Right cardiac atrium (tissue), 5 donors: ENCODE results near the gene UBE2E3. TPM values are rescaled to one million over a fixed set of nuclear protein-coding genes. Genes with fewer than 3 reads are reported as not detected.

Source experiments
- ATAC-seq, 2 donors: fragments of 200-7000 bp; cut with Tn5 transposase; one replicate each; pipeline versions ENCODE4 v1.8.0 to v1.9.1; 2020; ENCODE audit warnings: moderate library complexity in 2 of 2, mild to moderate bottlenecking in 1 of 2
- DNase-seq, 3 donors: peaks; one replicate each; pipeline ENCODE4 v3.0.0-alpha.2; 2020
- H3K27ac ChIP-seq: one replicate; pipeline ENCODE4 v1.5.1; 2013; ENCODE audit warnings: mild to moderate bottlenecking, low read length, control low read depth, moderate library complexity
- H3K27me3 ChIP-seq: one replicate; pipeline ENCODE4 v1.6.1; 2013; ENCODE audit not compliant: control insufficient read depth, insufficient read depth
- H3K4me1 ChIP-seq: one replicate; pipeline ENCODE4 v1.6.1; 2013; ENCODE audit warnings: low read length; ENCODE audit not compliant: control insufficient read depth, insufficient read depth
- H3K4me3 ChIP-seq: one replicate; pipeline ENCODE4 v1.5.1; 2013; ENCODE audit warnings: low read length, control low read depth
- H3K9me3 ChIP-seq: one replicate; pipeline ENCODE4 v1.6.1; 2013; ENCODE audit warnings: low read length; ENCODE audit not compliant: control insufficient read depth
- WGBS: extraction: QIAGEN DNeasy Blood & Tissue Kit; methylation state at CpG from one replicate; pipeline ENCODE4 v1.1.7; 2013; 5-methylcytosine and 5-hydroxymethylcytosine counted together
- intact Hi-C, 4 donors: fragments of 100-400 bp; cut with DNase I; formaldehyde crosslinking; loops; one replicate each; pipeline versions ENCODE4 v1.11.0 to v1.14.0; 2022 to 2023
- polyA plus RNA-seq: library from polyadenylated mRNA; stranded (reverse); fragments of 200-250 nt; gene quantifications from one replicate; pipeline ENCODE4 v1.2.3, GENCODE V29; 2013
- total RNA-seq, 4 donors: library from RNA; stranded (reverse); fragmentation: NEBNext Ultra II Directional; extraction: Animal tissue kit (Norgen Biotek cat#: 25700); gene quantifications; one replicate each; pipeline ENCODE4 v1.2.1, GENCODE V29; 2021
- donor health status: healthy with polysubstance abuse.
- donor health status: DM: no; HTN: yes; CAD: no.
- donor health status: DM: no; HTN: no; CAD: no.
- donor health status: DM: no; HTN: yes; CAD: no; lungs with severe emphysema.
- donor health status: DM: yes; HTN: yes; CAD: no.

UBE2E3 gene
- total and polyA plus RNA-seq, 5 donors = 51.4 to 61.2 (median 57.7) TPM

DNA sequence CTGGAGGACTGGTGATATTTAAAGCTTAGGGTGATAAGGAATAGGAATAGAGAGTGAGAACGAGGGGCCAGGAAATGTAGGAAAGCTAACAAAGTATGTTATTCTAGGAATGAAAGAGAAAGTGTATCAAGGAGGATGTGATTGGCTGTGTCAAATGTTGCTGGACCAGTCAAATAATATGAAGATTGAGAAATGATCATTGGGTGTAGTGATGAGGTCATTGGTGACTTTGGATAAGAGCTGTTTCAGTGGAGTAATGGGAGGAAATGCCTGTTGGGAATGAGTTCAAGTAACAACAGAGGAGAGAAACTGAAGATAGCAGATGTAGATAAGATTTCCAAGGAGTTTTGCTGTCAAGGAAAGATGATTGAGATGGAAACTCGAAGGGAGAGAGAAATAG lies 74.4 kb downstream of the UBE2E3 start:
- Histone ChIP-seq H3K27me3 (no peaks in the 10 kb centered on the region), H3K27ac (no peak overlapping the region), H3K9me3 (no peaks in the 10 kb centered on the region), H3K4me1 (no peaks in the 10 kb centered on the region), H3K4me3 (no peak overlapping the region)
- DNase-seq (no peak), ATAC-seq (no peak)
- intact Hi-C loops = no loop called here
- 64% methylated on average over 2 of the region's 2 CpGs for WGBS

DNA sequence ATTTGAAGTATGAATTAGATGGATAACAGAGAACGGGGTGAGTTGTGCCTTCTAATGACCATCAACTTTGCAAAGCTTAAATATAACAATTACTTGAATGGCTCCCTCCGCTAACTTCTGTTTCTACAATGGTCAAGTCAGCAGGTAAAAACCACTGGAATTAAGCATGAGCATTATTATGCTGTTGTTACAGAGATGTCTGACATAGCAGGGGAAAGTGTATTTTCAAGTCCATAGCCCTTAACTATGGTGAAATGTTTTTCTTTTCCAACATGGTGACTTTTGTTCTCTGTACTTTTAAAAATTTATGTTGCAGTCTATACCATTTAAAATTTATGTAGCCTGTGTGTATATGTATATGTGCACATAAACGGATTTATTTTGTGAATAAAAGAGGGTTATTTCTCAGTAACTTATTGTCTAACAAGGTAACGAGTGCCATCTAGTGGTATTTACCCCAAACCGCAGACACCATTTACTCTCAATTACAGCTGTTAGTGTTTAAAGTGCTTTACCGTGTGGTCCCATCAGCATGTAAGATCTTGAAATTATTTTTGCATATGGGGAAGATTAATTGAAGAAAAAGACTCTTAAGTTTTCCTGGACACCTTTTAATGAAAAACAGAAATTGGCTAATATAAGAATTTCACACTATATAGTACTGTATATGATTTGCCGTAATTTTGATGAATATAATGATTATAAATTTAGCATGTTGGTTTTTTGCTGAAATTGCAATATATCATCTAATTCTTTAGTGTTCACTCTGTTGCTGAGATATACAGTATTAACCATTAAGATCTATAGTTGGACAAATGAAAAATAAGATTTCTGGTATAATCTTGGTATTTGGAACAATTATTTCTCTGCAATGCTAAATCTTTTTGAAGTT lies 78.2 kb downstream of the UBE2E3 start:
- intact Hi-C loops = no loop called here
- WGBS = 74% methylated on average over 7 of the region's 7 CpGs
- no peak for ATAC-seq

DNA sequence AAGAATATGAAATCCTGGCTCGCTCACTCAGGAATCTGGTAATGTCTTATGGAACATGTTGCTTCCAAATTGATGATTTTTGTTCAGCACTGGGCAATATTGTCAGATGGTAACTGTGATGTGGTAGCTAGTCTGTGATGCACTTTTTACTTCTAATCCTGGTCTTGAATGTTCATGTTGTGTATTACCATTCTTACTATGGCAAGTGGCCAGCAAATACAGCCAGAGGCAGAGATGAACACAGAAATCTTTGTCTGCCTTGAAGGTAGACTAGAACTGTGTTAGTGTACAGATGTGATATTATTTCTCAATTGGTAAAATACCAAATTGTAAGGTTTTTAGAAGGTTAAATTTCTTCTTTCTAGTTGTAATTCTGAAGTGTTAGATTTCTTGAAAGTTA lies 83.3 kb downstream of the UBE2E3 start:
- 51% methylated on average over 1 of the region's 1 CpG for WGBS
- H3K4me3 ChIP-seq = no peak overlapping the region
- no peak for ATAC-seq
- intact Hi-C loops = loop anchor here in 1 of 4 donors (10.0 kb wide), 1 partner anchor 939 kb away; no protein-coding TSS in a partner anchor
- H3K27me3 ChIP-seq = no peaks in the 10 kb centered on the region
- H3K9me3 ChIP-seq = no peaks in the 10 kb centered on the region
- no peak for DNase-seq
- H3K4me1 ChIP-seq = no peaks in the 10 kb centered on the region
- no peak overlapping the region for H3K27ac ChIP-seq

More for the DNA sequence above, 78.2 kb downstream of the UBE2E3 start:
- Histone ChIP-seq H3K4me1 (no peaks in the 10 kb centered on the region), H3K9me3 (no peaks in the 10 kb centered on the region), H3K4me3 (no peak overlapping the region), H3K27ac (no peak overlapping the region), H3K27me3 (no peaks in the 10 kb centered on the region)
- DNase-seq = no peak

DNA sequence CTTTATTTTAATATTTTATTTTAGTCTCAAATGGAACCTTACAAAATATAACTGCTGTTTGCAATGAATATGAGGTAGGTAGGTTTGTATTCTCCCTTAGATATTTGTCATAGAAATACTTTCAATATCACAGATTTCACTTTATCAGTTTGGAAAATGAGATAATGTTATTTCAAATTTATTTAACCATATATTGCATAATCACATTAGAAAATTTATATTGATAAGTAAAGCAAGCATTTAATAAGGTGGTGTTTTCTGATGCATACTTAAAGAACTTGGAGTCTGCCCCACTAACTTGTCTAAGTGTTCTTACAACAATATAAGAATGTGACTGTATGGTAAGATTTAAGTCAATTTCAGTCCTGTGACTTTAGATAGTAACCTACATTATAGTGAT lies 85.1 kb downstream of the UBE2E3 start:
- no peak overlapping the region for H3K4me3 ChIP-seq
- intact Hi-C loops = loop anchor here in 1 of 4 donors (10.0 kb wide), 1 partner anchor 941 kb away; no protein-coding TSS in a partner anchor
- peaks cover 2% of the 10 kb centered on the region for H3K4me1 ChIP-seq
- no peak for ATAC-seq
- no peaks in the 10 kb centered on the region for H3K27me3 ChIP-seq
- no peaks in the 10 kb centered on the region for H3K9me3 ChIP-seq
- DNase-seq = no peak
- H3K27ac ChIP-seq = no peak overlapping the region

DNA sequence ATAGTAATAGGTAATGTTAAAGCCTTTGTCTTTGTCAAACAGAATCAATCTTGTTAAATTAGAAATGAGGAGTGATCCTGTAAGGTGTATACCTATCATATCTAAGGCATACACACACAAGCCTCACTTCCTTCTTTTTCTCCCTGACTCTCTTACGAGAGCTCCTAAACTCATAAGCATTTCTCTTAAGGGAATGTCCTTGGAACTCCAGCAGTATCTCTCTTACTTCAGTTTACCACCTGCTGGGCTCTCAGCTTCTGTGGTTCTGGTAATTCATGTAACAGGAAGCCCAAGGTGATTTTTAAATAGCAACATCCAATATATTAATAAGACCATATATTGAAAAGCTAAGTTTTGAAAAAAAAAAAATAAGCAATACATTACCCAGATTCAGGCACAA lies 85.9 kb downstream of the UBE2E3 start:
- intact Hi-C loops = loop anchor here in 1 of 4 donors (10.0 kb wide), 1 partner anchor 942 kb away; no protein-coding TSS in a partner anchor
- Histone ChIP-seq H3K9me3 (no peaks in the 10 kb centered on the region), H3K27me3 (no peaks in the 10 kb centered on the region), H3K27ac (no peak overlapping the region), H3K4me3 (no peak overlapping the region), H3K4me1 (peaks cover 4% of the 10 kb centered on the region)
- no peak for ATAC-seq
- WGBS = 93% methylated on average over 1 of the region's 1 CpG
- DNase-seq = no peak

DNA sequence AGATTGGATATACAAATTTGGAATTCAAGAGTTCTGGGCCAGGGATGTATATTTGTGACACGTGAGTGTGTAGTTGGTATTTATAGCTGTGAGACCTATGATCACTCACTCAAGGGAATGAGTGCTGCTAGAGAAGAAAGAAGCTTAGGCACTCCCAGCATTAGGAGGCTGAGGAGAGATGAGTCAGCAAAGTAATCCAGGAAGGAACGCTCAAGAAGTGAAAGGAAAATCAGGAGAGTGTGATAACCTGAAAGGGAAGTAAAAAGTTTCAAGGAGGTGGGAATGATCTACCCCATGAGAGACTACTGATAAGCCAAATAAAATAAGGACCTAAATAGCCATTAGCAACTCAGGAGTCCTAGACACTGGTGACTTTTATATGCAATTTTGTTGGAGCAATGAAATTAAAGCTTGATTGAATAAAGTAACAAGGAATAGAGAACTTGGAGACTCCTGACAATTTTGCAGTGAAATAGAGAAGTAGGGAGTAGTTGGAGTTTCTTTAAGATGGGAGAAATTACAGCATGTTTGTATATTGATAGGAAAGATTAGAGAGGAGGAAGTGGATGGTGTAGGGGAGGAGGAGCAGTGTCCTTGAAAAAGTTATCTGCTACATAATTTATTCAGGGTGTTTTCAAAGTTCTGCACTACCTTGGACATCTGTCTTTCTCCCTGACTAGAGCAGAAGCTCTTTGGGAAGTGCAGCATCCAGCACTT lies 89.9 kb downstream of the UBE2E3 start:
- no peak for DNase-seq
- no peak overlapping the region for H3K27ac ChIP-seq
- no peaks in the 10 kb centered on the region for H3K9me3 ChIP-seq
- H3K4me3 ChIP-seq = no peak overlapping the region
- no peak for ATAC-seq
- intact Hi-C loops = loop anchor here in 2 of 4 donors (10.0 kb wide), 2 partner anchors 395 to 645 kb away; no protein-coding TSS in a partner anchor
- peaks cover 6% of the 10 kb centered on the region for H3K4me1 ChIP-seq
- H3K27me3 ChIP-seq = no peaks in the 10 kb centered on the region
- 51% methylated on average over 2 of the region's 2 CpGs for WGBS

DNA sequence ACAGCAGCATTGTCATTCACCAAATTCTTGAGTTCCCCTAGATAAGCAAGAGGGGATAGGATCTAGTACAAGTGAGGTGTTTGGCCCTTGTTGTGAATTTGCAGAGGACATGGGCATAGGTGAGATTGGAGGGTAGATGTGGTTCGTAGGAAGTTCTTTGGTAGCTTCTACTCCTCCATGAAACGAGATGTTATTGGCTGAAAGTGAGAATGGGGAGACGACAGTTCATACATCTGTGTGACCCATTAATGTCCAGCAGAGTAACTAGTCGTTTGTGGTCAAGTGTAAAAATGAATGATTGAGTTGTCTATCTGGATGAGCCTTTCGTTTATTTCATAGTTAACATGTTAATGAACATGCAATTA lies 90.4 kb downstream of the UBE2E3 start:
- ATAC-seq (no peak), DNase-seq (no peak)
- H3K4me1 ChIP-seq = peaks cover 6% of the 10 kb centered on the region
- 91% methylated on average over 5 of the region's 5 CpGs for WGBS
- no peaks in the 10 kb centered on the region for H3K27me3 ChIP-seq
- H3K9me3 ChIP-seq = no peaks in the 10 kb centered on the region
- H3K27ac ChIP-seq = no peak overlapping the region
- no peak overlapping the region for H3K4me3 ChIP-seq
- intact Hi-C loops = loop anchor here in 2 of 4 donors (10.0 kb wide), 2 partner anchors 394 to 644 kb away; no protein-coding TSS in a partner anchor

DNA sequence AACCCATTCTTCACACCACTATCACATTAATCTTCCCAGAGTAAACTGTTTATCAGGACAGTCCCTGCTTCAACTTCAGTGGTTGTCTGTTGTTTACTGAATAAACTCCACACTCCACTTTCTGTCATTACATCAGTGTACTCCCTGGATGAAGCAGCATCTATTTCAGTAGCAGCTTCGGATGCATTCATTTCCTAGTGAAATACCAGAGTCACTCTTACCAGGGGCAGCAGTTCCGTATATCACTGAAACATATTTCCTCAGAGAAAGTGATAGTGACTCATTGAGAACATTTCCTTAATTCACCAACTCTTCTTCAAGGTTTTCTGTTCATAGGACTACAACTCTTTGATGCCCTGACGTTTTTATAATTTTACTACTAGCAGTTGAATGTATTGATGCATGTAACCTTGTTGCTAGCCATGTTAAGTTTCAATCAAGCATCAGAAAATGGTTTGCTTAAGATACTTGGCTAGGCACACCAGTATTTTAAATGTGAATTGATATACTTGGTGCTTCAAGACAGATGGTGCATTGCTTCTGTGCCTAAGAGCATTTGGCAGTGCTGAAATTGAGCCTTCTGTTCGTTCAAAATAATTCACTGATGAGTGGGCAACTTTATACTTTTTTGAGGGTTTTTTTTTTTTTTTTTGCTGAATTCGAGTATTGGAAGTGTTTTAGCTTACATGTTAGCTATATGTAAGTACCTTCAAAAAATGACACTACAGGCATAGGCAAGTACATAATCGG lies 92.3 kb downstream of the UBE2E3 start:
- no peak for ATAC-seq

DNA sequence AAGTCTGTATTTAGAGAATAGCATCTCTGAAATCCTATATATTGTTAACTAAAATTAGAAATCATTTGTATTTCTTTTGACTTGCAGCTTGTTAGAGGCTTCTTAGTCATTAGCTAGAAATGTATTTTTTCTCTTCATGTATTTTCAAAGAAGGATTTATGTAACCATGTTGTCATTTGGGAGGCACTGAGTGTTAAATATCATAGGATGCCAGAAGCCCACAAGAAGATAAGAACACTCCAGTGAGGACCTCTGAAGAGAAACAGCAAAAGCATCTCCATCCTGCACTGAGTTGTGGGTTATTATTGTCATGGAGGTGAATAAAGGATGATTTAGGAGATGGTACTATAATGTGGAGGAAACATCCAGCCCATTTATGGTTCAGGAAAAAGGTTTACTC lies 93.5 kb downstream of the UBE2E3 start:
- DNase-seq = no peak
- Histone ChIP-seq H3K4me3 (no peak overlapping the region), H3K27ac (no peak overlapping the region), H3K27me3 (no peaks in the 10 kb centered on the region), H3K4me1 (peaks cover 6% of the 10 kb centered on the region), H3K9me3 (no peaks in the 10 kb centered on the region)
- no peak for ATAC-seq
- intact Hi-C loops = loop anchor here in 2 of 4 donors (10.0 kb wide), 2 partner anchors 391 to 641 kb away; no protein-coding TSS in a partner anchor

More for the DNA sequence above, 92.3 kb downstream of the UBE2E3 start:
- no peak overlapping the region for H3K4me3 ChIP-seq
- 69% methylated on average over 6 of the region's 6 CpGs for WGBS
- no peaks in the 10 kb centered on the region for H3K27me3 ChIP-seq
- no peaks in the 10 kb centered on the region for H3K9me3 ChIP-seq
- no peak overlapping the region for H3K27ac ChIP-seq
- DNase-seq = no peak
- H3K4me1 ChIP-seq = peaks cover 6% of the 10 kb centered on the region
- intact Hi-C loops = loop anchor here in 2 of 4 donors (10.0 kb wide), 2 partner anchors 392 to 642 kb away; no protein-coding TSS in a partner anchor

DNA sequence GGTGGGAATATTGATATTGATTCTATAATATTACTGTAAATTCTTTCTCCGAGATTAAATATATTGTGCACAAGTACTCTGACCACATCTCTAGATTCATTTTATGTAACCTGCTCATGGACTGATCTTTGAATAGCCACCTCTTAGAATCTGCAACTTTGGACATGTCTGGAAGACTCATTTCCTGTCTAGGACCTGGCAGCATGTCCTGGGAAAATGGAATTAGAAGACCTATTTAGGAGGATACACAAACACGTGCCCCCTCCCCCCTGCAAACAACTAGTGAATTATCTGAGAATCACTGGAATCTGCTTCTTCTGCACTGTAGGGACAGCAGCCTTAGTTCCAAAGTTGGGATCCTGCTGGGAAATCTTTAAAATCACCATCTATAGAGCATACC lies 94.1 kb downstream of the UBE2E3 start:
- no peaks in the 10 kb centered on the region for H3K9me3 ChIP-seq
- no peak for DNase-seq
- 72% methylated on average over 2 of the region's 2 CpGs for WGBS
- no peaks in the 10 kb centered on the region for H3K27me3 ChIP-seq
- peaks cover 4% of the 10 kb centered on the region for H3K4me1 ChIP-seq
- no peak overlapping the region for H3K27ac ChIP-seq
- ATAC-seq = no peak
- intact Hi-C loops = loop anchor here in 2 of 4 donors (10.0 kb wide), 2 partner anchors 390 to 640 kb away; no protein-coding TSS in a partner anchor
- H3K4me3 ChIP-seq = no peak overlapping the region
